ENCODE results near the gene SNX33. TPM values are rescaled to one million over a fixed set of nuclear protein-coding genes. Genes with fewer than 3 reads are reported as not detected.
"Not testable (repeated sequence)": the region's sequence is repeated elsewhere in the genome, so short reads cannot be mapped to it uniquely, and the experiment has no call there.

SNX33 gene
- total and polyA plus RNA-seq, 3 donors from 2014 or later = 8.3 to 11.5 (median 10.5) TPM

DNA sequence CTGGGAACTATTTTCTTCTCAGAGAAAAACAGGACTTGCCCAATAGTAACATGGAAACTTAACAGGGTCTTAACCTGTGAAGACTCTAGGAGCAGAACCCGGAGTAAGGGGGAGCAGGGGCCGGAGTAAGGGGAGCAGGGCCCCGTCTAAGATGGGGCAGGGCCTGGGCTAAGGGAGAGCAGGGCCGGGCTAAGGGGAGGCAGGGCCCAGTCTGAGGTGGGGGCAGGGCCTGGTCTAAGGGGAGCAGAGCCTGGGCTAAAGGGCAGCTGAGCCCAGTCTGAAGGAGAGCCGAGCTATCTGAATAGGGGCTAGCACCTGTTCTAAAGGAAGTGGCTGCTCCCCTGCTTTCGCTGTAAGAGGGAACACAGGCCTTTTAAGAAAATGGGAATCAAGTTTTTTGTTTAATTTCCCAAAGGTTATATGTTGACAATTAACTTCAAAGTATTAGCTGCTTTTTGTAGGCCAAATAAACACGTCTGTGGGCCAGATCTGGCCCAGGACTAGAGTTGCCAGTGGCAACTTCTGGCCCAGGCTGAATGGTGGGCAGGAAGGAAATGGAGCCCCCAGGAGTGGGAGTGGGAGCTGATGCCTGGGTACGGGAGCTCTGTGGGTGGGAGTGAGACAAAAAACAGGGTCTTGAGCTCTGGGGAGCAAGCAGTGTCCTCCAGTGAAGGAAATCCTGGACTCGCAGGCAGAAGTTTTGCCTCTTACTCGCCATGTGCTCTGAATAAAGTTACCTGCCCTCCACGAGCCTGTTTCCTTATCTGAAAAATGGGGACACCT lies 32.5 kb downstream of the SNX33 start:
- H3K27me3 ChIP-seq = no peaks in the 10 kb centered on the region
- H3K27ac ChIP-seq = no peak overlapping the region
- TF ChIP-seq POLR2A (IDR thresholded peaks at IDR 0.05) = no peak
- TF ChIP-seq, protein P1, sequence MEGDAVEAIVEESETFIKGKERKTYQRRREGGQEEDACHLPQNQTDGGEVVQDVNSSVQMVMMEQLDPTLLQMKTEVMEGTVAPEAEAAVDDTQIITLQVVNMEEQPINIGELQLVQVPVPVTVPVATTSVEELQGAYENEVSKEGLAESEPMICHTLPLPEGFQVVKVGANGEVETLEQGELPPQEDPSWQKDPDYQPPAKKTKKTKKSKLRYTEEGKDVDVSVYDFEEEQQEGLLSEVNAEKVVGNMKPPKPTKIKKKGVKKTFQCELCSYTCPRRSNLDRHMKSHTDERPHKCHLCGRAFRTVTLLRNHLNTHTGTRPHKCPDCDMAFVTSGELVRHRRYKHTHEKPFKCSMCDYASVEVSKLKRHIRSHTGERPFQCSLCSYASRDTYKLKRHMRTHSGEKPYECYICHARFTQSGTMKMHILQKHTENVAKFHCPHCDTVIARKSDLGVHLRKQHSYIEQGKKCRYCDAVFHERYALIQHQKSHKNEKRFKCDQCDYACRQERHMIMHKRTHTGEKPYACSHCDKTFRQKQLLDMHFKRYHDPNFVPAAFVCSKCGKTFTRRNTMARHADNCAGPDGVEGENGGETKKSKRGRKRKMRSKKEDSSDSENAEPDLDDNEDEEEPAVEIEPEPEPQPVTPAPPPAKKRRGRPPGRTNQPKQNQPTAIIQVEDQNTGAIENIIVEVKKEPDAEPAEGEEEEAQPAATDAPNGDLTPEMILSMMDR (IDR thresholded peaks at IDR 0.05) = no peak
- H3K4me1 ChIP-seq = peaks cover 8% of the 10 kb centered on the region
- no peak overlapping the region for H3K4me3 ChIP-seq
- no peak for DNase-seq
- H3K36me3 ChIP-seq (ENCODE audit: low read depth, missing control alignments) = no peaks in the 10 kb centered on the region
- H3K9me3 ChIP-seq = no peaks in the 10 kb centered on the region
- WGBS, 2 donors = 71 to 84% methylated on average over 10 to 11 of the region's 11 CpGs
- intact Hi-C loops (cut with DNase I; ENCODE audit: low total_unique reads) = no loop called here

- Histone ChIP-seq H3K27me3 (no peaks in the 10 kb centered on the region), H3K36me3 (ENCODE audit: low read depth, missing control alignments) (no peaks in the 10 kb centered on the region), H3K9me3 (no peaks in the 10 kb centered on the region), H3K27ac (no peak overlapping the region), H3K4me1 (no peaks in the 10 kb centered on the region), H3K4me3 (no peak overlapping the region)
- intact Hi-C loops (cut with DNase I; ENCODE audit: low total_unique reads) = no loop called here
- TF ChIP-seq POLR2A (IDR thresholded peaks at IDR 0.05) = no peak
- TF ChIP-seq, protein P1 (IDR thresholded peaks at IDR 0.05) = no peak
- DNase-seq = no peak
- 88% methylated on average over 11 to 36 of the region's 40 CpGs for WGBS, 2 donors
These were observed 34.7 kb downstream of the SNX33 start for GRCh38 chr15:75682181-75683135.

- H3K4me1 ChIP-seq; intact Hi-C loops (cut with DNase I; ENCODE audit: low total_unique reads); H3K27ac ChIP-seq; H3K4me3 ChIP-seq; H3K27me3 ChIP-seq; H3K9me3 ChIP-seq; H3K36me3 ChIP-seq (ENCODE audit: low read depth, missing control alignments): not testable (repeated sequence)
- 26 to 67% methylated on average over 3 to 9 of the region's 14 CpGs for WGBS, 2 donors
- peak; percentile 74 for DNase-seq
- TF ChIP-seq, protein P1 (IDR thresholded peaks at IDR 0.05) = peak; percentile 60 to 77 (median 76)
These were observed 36.1 kb downstream of the SNX33 start for GRCh38 chr15:75683646-75684312.

DNA sequence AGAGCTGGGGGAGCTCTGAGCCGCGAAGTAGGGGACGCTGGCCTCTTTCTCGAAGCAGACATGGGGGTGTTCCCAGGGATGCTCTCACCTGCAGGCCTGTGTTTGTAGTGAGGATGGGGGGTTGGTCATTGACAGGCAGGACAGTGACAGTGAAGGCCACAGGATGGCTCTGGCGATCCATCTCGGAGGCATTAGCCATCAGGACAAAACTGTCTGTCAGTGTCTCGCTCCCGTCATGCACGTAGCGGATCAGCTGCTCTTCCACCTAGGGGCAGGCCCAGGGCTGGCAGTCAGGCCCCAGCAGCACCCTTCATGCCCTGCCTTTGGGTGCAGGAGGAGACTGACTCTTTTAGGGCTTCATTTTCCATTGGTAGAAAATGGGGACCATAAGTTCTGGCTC lies 36.9 kb downstream of the SNX33 start:
- Histone ChIP-seq H3K27ac (no peak overlapping the region), H3K4me3 (no peak overlapping the region), H3K27me3 (no peaks in the 10 kb centered on the region), H3K4me1 (no peaks in the 10 kb centered on the region), H3K36me3 (ENCODE audit: low read depth, missing control alignments) (no peaks in the 10 kb centered on the region), H3K9me3 (no peaks in the 10 kb centered on the region)
- no peak for DNase-seq
- 90 to 96% methylated on average over 10 of the region's 10 CpGs for WGBS, 2 donors
- intact Hi-C loops (cut with DNase I; ENCODE audit: low total_unique reads) = loop anchor here (5.0 kb wide), 1 partner anchor 118 kb away; no protein-coding TSS in a partner anchor
- TF ChIP-seq, protein P1 (IDR thresholded peaks at IDR 0.05) = no peak
- TF ChIP-seq POLR2A (IDR thresholded peaks at IDR 0.05) = no peak
